ENCODE measurements around the gene NDUFC1.

The NDUFC1 gene

DNA sequence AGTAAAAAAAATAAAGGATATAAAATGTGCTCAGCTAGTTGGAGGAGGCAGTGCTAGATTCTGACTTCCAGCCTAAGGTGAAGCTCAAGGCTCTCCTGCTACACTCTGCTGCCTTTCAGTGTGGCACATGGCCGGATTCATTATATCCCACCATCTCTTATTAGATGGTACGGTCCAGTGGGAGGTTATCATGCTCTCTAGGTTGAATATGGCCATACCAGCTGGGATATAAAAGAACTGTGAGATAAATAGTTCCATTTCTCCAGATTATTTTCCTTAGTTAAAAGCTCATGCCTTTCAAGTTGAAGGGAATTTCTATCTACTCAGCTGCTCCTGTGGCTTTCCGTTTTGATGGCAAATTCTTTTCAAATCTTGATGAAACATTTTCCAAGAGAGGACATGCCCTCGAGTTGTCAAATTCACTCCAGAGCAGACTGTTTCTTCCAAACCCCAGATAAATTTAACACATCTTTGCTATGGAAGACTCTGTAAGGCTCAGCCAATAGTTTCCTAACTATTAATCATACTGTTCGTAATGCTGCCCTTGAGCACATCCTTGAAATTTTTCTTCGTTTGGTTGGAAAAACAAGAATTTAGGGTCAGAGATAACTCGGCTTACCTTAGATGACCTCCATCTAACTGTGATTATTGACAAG is 20.1 kb downstream of the NDUFC1 start:
- no peak for TF ChIP-seq REST (IDR thresholded peaks at IDR 0.05; ENCODE audit: insufficient read depth in 1 of 2, low read depth in 2 of 2, low read length in 2 of 2)
- TF ChIP-seq POLR2AphosphoS5 (IDR thresholded peaks at IDR 0.05; ENCODE audit: low read depth, low read length) = no peak
- TF ChIP-seq FOXP2 (optimal IDR thresholded peaks at IDR 0.05; ENCODE audit: borderline replicate concordance, extremely low read depth, extremely low read length, insufficient read depth) = no peak
- no peak for TF ChIP-seq TAF1 (IDR thresholded peaks at IDR 0.05; ENCODE audit: borderline replicate concordance, insufficient read depth, low read length)
- no peak for TF ChIP-seq SIN3A (IDR thresholded peaks at IDR 0.05; ENCODE audit: borderline replicate concordance, insufficient read depth, low read length)

DNA sequence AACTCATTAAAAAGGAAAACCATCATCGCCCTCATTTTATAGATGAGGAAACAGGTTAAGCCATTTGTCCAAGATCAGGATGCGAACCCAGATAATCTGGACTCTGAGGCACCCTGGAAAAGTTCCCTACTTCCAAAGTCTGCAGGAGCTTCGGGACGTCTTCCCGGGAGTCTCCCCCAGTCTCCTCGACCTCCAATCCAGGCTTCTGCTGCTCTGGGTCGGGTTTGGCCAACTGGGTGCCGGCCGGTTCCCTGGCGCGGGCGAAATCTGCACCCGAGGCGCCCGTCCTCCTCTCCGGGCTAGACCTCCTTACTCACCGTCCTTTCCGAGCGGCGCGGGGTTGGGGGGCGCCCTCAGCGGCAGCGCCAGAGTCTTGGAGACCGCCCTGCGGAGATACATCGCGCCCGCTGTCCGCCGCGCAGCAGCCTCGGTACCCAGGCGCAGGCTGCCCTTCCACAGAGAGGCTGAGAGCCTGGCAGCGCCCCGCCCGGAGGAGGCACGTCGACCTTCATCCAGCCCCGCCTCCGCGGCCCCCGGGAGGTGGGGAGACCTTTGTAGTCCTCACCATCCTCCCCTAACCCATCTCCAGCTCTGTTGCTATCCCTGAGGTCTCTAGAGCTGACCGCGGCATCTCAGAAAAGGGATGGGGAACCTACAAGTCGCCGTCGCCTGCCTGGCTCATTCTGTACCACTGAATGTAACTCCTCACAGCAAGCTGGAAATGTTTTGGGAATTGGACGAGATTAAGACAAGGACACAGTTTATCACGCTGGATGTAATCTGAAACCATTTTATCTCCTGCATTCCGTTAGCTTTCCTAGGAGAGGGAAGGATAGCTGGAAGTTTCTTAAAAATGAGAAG is 22.3 kb downstream of the NDUFC1 start, which contains the start of gene MGARP:
TSS of gene MGARP (minus strand) at position 466 of the 861 bp plus-strand sequence. CDS start at position 399, 67 bp downstream.
- TF ChIP-seq TAF1 (IDR thresholded peaks at IDR 0.05; ENCODE audit: borderline replicate concordance, insufficient read depth, low read length) (no peak), REST (IDR thresholded peaks at IDR 0.05; ENCODE audit: insufficient read depth in 1 of 2, low read depth in 2 of 2, low read length in 2 of 2) (no peak), POLR2AphosphoS5 (IDR thresholded peaks at IDR 0.05; ENCODE audit: low read depth, low read length) (no peak), SIN3A (IDR thresholded peaks at IDR 0.05; ENCODE audit: borderline replicate concordance, insufficient read depth, low read length) (no peak), FOXP2 (optimal IDR thresholded peaks at IDR 0.05; ENCODE audit: borderline replicate concordance, extremely low read depth, extremely low read length, insufficient read depth) (no peak)

- TF ChIP-seq FOXP2 (optimal IDR thresholded peaks at IDR 0.05; ENCODE audit: borderline replicate concordance, extremely low read depth, extremely low read length, insufficient read depth) (no peak), REST (IDR thresholded peaks at IDR 0.05; ENCODE audit: insufficient read depth in 1 of 2, low read depth in 2 of 2, low read length in 2 of 2) (no peak), POLR2AphosphoS5 (IDR thresholded peaks at IDR 0.05; ENCODE audit: low read depth, low read length) (no peak), TAF1 (IDR thresholded peaks at IDR 0.05; ENCODE audit: borderline replicate concordance, insufficient read depth, low read length) (no peak), SIN3A (IDR thresholded peaks at IDR 0.05; ENCODE audit: borderline replicate concordance, insufficient read depth, low read length) (no peak)
Measured at GRCh38 chr4:139278912-139279759, 23.1 kb downstream of the NDUFC1 start.

- no peak for TF ChIP-seq FOXP2 (optimal IDR thresholded peaks at IDR 0.05; ENCODE audit: borderline replicate concordance, extremely low read depth, extremely low read length, insufficient read depth)
- no peak for TF ChIP-seq SIN3A (IDR thresholded peaks at IDR 0.05; ENCODE audit: borderline replicate concordance, insufficient read depth, low read length)
- TF ChIP-seq REST (IDR thresholded peaks at IDR 0.05; ENCODE audit: insufficient read depth in 1 of 2, low read depth in 2 of 2, low read length in 2 of 2) = no peak
- TF ChIP-seq POLR2AphosphoS5 (IDR thresholded peaks at IDR 0.05; ENCODE audit: low read depth, low read length) = no peak
- no peak for TF ChIP-seq TAF1 (IDR thresholded peaks at IDR 0.05; ENCODE audit: borderline replicate concordance, insufficient read depth, low read length)
Measured at GRCh38 chr4:139278485-139278884, 23.8 kb downstream of the NDUFC1 start.

Measured in PFSK-1 (cell line).